CD4-positive, alpha-beta T cell treated with Interleukin-6 for 4 hours (primary cell): ENCODE data around the gene IPO11.

ENCODE experiments used
- DNase-seq: peaks from one replicate; pipeline ENCODE4 v3.0.0-alpha.2; 2020; ENCODE audit warnings: mixed read lengths

IPO11 gene

DNA sequence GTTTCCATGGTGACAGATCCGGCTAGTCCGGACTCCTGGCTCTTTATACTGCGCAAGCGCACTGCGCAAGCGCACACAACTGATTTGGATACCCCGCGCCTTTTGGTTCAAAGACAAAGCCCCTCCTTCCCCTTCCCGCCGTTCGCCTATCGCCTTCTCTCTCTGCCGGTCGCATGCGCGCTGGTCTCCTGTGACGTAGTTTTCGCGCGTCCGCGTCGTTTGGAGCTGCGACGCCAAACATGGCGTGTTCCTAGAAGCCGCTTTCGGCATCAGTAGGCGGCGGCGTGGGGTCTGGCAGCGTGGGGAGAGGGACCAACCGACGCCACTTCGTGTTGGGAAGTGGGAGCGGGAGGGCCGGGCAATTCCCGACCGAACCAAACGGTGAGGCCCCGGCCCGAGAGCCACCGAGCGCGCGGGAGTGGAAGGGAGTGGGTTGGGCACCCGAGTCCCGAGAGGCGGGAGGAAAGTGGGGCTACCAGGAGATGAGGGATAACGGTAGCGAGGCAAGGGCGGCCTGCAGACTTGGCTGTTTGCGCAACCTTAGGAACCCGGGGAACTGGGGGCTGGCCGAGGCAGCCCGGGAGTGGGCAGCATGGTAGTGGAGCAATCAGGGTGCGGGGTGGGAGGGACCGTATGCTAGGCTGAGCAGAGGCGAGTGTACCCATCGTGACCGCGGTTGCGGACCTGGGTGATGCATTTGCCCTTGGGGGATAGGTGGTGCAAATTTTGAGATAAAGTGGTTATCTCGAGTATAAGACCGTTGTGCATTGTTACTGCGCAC is at the start of gene IPO11:
TSS of gene IPO11 (plus strand) at position 215 of the 781 bp plus-strand sequence. CDS start 24,517 bp downstream, outside the sequence.
- DNase-seq, result peak; percentile 98

DNA sequence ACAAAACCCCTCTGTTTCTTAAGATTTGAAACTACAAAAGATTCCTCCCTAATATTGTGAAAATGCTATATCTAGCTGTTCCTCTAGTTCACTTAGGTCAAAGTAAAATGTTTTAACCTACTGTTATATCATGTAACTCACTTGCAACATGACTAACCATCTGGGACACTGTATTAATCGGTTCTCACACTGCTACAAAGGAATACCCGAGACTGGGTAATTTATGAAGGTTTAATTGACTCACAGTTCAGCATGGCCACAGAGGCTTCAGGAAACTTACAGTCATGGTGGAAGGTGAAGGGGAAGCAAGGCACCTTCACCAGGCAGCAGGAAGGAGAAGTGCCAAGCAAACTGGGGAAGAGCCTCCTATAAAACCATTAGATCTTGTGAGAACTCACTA is 43.5 kb upstream of the IPO11 start:
- DNase-seq, result no peak

DNA sequence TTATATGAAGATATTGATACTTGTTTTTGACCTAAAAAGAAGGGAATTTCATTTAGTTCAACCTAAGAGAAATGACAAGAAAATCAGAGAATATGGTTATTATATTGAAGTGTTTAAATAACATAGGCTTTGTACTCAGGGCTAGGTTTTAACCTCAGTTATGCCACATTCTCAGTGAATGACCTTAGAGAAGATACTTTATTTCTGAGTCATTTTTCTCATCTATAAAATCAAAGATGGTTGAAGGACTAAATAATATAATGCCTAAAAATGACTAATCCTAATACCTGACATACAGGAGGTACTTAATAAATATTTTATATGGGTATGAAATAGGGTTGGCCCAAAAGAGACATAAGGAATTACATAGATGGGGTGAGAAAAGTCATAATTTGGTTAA is 41.2 kb upstream of the IPO11 start:
- no peak for DNase-seq

DNA sequence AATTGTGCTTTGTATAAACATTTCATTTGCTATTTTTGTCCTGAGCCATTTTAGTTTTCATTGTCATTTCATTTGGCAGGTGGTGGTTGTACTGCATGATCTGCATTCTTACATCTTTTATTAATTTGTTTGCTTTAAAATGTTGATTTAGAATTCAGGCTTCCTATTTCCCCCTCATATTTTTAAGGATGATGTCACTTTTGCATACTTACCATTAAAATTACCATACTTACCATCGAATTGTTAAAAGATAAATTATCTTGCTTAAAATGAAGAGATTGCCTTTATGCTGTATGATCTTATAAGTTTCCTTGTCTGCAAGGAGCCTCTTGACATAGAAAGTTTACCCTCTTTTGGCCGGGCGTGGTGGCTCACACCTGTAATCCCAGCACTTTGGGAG is 40.0 kb upstream of the IPO11 start:
- no peak for DNase-seq

DNA sequence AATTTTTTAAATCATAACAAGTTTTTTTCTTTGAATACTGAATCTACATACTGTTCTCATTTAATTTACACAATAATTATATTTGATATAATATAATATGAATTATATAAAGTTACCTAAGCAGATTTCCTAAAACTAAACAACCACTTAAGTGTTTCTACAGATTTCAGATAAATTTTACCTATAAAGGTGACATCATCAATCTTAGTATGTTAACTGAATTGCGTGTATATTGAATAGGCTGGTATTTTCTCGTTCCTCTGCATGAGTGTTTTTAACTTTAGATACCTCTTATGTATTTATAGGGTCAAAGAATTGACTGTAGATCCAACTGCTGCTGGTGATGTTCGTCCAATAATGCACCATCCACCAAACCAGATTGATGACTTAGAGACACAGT is 39.2 kb upstream of the IPO11 start:
- DNase-seq, result no peak

DNA sequence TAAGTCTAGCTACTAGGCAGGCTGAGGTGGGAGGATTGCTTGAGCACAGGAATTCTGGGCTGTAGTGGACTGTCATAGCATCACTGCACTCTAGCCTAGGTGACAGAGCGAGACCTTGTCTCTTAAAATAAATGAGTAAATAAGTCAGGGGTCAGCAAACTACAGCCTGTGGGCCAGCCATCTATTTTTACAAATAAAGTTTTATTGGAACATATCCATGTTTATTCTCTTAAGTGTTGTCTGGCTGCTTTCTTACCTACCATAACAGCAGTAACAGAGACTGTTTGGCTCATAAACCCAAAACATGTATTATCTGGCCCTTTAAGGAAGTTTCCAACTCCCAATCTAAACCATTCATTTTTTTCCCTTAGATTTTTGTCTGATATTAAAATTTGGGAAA is 38.5 kb upstream of the IPO11 start:
- DNase-seq, result no peak

DNA sequence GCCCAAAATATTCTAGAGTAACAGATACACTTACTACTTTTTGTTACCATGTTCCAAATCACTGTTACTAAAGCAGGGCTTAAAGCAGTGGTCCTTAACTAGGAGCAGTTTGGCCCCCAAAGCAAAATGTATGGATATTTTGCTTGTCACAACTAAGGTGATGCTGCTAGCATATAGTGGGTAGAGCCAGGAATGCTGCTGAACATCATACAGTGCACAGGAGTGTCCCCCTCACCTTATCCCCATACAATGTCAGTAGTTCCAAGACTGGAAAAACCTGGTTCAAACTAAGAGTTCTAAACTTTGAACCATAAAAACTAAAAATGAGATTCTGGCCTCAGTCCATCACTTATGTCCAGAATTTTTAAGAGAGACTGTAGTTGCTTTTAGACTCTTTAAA is 36.9 kb upstream of the IPO11 start:
- DNase-seq, result no peak

DNA sequence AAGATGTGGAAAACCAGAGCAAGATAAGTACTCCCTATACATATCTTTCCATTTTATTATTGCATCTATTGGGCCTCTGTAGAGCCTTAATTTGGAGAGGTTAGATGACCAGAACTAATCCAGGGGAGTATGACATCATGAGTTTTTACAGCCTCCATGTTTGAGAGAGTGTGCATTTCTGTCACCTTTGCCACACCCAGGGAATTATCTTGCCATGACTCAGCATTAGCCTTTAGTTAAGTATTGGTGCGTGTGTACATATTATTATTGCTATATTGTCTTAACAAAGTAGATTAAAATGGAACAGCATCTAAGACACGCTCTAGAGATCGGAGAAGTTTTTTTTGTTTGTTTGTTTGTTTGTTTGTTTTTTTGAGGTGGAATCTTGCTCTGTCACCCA is 36.5 kb upstream of the IPO11 start:
- no peak for DNase-seq

DNA sequence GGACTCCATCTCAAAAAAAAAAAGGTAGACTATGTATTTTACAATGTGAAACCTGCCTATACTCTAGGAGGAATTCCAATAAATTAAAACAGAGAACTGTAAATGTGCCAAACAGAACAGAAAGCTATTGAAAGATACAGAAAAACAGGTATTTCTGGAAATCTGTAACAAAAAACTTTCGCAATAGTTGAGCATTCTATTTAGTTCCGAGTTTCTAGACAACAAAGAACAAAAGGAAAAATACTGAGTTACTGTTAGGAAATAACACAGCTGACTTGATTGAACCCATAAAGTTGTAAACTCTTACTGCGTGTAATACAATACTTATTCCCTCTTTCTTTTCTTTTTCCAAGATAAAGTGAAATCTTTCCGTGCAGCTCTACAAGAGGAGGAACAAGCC is 27.4 kb upstream of the IPO11 start:
- no peak for DNase-seq

DNA sequence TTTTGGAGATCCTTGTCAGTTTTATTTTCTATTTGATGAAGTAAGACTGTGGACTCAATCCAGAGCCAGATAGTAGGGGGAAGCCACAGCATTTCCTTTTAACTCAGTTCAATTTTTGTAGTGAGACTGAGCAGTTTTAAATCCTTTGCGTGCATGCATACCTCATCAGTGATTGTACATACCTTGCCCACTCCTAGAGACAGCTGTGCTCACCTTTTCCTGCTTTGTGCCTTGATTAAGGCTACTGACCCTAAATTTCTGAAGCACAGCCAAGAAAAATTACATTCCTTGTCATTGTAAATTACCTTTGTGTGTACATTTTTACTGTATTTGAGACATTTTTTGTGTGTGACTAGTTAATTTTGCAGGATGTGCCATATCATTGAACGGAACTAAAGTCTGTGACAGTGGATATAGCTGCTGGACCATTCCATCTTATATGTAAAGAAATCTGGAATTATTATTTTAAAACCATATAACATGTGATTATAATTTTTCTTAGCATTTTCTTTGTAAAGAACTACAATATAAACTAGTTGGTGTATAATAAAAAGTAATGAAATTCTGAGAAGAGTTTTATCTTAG is 26.7 kb upstream of the IPO11 start:
- no peak for DNase-seq

DNA sequence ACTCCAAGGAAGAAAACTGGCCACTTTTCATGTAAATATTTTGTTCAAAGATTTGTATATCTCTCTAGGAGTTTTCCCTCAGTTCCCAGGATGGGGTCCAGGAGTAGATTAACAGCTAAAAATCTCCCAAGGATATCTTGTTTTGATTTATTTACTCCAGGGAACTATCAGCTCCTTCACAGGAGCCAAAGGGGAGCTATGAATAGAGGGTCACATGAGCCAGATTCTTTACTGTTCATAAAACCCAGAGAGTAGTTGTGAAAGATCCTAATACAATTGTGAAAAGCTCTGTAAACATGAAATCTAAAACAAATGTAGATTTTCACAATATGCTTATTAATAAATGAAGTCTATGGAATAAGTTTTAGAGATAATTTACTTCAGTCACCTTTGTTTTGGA is 25.7 kb upstream of the IPO11 start:
- no peak for DNase-seq

DNA sequence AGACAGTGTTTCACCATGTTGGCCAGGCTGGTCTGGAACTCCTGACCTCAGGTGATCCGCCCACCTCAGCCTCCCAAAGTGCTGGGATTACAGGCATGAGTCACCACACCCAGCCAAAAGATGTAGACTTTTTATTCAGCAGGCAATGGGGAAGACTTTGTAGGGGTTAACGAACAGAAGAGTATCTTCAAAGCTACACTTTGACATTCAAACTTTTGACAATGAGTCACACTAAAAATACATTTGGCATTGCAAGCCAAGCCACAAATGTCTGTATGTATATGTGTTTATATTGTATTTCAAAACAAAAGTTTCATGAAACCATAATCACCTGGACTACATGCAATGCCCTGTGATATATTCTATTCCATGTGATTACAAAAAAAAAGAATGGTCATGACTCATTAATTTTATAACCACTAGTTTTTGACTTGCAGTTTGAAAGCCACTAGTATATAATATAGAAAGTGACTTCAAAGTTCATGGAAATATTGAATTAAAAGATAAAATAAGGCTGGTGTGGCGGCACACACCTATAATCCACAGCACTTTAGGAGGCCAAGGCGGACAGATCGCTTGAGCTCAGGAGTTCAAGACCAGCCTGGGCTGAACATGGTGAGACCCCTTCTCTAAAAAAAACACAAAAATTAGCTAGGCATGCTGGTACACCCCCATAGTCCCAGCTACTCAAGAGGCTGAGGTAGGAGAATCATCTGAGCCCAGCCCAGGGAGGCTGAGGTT is 17.2 kb upstream of the IPO11 start:
- DNase-seq, result no peak

DNA sequence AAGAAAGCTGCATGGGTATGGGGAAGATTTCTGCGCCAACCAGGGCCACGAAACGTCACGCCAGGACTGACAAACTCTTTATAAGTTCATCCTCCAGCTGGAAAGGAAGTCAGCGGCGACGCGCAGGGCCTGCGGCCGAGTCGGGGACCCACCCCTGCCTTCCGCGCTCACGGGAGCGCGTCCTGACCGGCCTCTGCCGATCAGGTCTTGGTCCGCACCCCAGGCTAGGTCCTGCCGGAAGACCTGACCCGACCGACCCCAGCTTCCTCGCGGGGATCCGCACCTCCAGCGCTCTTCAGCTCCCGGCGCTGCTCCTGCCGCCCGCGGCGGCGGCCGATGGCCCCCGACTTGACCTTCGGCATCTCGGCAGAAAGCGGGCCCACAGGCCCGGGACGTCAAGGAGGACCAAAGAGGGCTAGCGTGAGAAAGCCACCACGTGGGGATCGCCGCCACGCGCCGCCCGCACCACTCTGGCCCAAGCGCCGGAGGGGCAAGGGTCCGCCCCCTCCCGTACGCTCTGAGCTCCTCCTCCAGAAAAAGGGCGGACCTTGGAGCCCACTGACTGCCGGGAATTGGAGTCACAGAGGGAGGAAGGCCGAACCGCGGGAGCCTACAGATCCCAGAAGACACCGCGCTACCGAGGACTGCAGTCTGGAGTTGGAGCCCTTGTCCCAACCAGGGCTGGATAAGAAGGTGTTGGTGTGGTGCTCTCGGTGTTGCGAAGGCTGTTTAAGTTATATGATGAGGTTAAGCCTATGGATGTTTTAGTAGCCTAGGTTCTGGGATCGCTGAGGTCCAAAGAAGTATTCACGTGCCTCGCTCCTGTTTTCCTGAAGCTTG is 8.9 kb upstream of the IPO11 start, which contains the start of gene DIMT1:
TSS of gene DIMT1 (minus strand) at position 495 of the 840 bp plus-strand sequence. CDS start at position 362, 133 bp downstream.
- DNase-seq, result peak; percentile 92

DNA sequence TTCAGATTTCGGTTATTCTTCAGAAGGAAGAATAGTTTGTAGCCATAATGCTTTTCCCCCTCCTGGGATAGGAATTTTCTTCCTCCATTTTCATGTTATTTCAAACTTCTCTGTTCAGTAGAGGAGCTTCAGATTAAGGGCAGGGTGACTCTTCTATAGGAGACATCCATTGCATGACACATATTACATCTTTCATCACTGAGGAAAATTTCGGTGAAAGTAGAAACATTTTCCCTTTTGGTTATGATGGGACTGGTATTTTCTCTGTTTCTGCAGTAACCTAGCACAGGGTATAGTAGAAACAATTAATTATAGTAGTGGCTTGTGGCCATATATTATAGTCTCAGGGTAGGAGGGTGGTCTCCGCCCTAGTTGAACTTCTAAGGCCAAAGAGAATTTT is 1.1 kb downstream of the IPO11 start:
- DNase-seq, result no peak

DNA sequence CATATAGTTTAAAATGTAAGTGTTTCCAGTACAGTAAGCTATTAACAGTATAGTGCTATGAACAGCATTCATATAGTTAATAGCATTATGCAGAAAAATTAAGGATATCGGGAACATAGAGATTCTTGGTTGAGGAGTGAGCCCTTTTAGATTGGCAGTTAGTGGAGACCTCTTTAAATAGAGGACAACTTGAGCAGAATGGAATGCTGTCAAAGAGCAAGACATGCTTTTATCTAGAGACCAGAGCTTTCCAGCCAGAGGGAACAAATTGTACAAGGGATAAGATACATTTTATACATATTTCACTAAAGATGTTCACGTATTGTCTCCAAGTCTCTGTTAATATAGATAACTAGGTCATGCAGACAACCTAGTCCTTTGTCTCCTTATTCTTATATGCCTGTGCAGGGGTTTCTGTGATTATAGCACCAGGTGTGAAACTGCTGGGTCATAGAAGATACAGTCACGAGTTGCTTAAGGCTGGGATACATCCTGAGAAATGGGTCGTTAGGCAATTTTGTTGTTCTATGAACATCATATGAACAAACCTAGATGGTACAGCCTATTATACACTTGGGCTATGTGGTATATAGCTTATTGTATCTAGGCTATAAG is 6.0 kb downstream of the IPO11 start:
- DNase-seq, result no peak

DNA sequence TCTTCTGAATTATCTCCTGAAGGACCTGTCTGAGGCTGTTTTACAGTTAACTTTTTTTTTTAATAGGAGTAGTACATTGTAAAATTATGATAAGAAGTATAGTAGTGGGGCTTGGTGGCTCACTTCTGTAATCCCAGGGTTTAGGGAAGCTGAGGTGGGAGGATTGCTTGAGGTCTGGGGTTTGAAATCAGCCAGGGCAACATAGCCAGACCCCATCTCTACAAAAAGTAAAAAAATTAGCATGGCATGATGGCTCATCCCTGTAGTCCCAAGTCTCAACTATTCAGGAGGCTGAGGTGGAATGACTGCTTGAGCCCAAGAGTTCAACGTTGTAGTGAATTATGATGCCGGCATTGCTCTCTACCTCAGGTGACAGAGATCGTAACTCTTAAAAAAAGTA is 7.0 kb downstream of the IPO11 start:
- no peak for DNase-seq

DNA sequence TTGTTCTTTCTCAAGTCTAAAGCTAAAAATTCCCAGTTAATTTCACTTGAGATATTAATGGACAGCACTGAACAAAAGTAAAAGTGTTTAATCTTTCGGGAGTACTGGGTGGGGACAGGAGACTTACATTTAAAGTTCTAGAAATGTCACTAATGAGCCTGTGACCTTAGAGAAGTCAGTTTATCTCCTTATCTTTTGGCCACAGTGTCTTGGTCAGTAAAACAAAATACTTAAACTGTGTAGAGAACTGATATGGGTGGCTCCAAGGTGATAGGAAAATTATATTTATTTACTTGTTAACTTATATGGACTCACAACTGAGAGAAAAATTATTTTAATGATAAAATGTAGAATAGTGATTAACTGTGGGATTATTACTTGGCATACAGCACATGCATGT is 8.9 kb downstream of the IPO11 start:
- no peak for DNase-seq

DNA sequence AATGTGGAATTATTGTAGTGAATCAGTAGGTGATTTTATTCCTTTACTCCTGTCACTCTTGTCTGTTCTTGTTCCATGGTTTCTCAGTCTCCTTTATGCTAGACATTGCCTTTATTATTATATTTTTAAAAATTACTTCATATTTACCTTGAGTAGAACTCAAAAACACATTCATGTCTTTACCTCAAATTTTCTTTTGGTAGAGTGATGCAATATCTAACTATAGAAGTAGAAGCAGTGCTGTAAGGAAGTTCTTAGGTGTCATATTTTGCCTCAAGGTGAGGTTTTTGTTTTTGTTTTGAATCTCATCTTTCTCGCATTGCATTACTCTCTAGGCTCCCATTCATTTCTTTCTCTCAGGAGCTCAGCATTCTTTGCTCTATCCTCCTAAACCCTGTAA is 12.2 kb downstream of the IPO11 start:
- no peak for DNase-seq

DNA sequence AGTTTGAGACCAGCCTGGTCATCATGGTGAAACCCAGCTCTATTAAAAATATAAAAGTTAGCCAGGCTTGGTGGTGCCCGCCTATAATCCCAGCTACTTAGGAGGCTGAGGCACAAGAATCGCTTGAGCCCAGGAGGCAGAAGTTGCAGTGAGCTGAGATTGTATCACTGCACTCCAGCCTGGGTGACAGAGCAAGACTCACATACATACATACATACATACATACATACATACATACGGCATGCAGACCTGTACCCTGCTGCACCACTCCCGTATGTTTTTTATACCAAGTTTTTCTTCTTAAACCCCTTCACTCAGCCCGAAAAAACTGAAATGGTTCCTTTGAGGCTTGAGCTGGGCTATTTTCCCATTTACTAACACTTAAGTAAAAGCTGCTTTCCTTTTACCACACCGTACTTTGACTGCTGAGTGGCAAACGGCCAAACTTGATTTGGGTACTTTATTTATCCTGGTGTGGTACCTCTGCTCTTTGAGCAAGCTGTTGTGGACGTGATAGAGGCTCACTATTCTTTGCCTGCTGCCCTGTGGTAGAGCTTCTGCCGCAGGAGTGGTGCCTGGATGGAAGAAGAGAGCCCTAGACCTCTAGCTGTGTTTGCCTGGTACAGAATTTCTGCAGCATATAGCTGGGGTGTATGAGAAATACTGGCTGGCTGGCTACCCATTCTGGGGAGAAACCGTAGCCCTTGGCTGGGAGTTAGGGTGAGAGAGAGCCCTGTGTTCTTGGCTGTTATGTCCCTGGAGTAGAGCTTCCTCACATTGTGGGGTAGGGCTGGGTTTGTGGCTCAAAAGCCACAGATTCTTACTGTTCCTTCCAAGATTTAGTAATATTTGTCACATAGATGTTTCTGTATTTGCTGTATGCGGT is 19.4 kb downstream of the IPO11 start:
- no peak for DNase-seq

DNA sequence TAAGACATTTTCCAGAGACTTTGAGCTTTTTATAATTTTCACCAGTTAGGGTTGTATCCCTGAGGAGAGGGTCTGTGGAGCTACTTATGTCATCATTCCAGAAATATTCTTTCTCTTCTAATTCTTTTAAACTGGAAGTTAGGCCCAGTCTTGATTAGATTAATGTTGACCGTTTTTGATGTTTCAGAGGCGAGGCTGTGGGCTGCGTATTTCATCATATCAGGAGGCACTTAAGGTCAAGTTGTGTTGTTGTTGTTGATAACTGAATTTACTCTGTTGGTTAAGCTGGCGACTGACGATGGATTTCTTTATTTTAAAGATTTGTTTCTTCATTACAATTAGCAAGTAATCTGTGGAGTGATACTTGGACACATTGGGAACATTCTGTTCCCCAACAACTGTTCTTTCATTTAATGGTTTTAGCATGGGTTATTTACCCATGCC is 20.1 kb downstream of the IPO11 start:
- DNase-seq, result no peak

DNA sequence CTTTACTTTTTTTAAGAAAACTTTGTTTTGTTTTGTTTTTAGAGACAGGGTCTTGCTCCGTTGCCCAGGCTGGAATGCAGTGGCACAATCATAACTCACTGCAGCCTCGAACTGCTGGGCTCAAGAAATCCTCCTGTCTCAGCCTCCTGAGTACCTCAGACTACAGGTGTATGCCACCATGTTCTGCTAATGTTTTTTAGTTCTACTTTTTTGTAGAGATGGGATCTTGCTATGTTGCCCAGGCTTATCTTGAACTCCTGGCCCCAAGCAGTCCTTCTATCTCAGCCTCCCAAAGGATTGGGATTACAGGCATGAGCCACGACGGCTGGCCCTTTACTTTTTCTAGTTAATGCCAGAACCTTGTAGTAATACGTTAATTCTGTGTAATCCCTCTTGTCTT is 36.0 kb downstream of the IPO11 start:
- no peak for DNase-seq
